Gastrocnemius medialis (tissue), 4 donors: ENCODE measurements around the gene MRPL45. TPM values are rescaled to one million over a fixed set of nuclear protein-coding genes. Genes with fewer than 3 reads are reported as not detected.

Source experiments
- ATAC-seq, 2 donors: fragments of 150-250 bp; one replicate each; pipeline ENCODE4 v1.9.1; 2016
- DNase-seq, 2 donors: peaks; one replicate each; pipeline ENCODE4 v3.0.0-alpha.2; 2019
- H3K27ac ChIP-seq, 4 donors: fragments of 200-600 bp; sonication (generic); 1 replicate in 1 of 4; 2 replicates in 3 of 4; pipeline ENCODE4 v1.5.1; 2016 to 2018; ENCODE audit warnings: mild to moderate bottlenecking in 2 of 4, moderate library complexity in 1 of 4
- H3K27me3 ChIP-seq, 3 donors: fragments of 200-600 bp; sonication (generic) in 2 of 3; 1 replicate in 1 of 3; 2 replicates in 2 of 3; pipeline versions ENCODE4 v1.5.1 to v1.6.0; 2016 to 2019; ENCODE audit warnings: mild to moderate bottlenecking in 1 of 3, moderate library complexity in 1 of 3
- H3K36me3 ChIP-seq, 2 donors: fragments of 200-600 bp; sonication (generic) in 1 of 2; one replicate each; pipeline ENCODE4 v1.5.1; 2017 to 2018
- H3K4me1 ChIP-seq, 2 donors: fragments of 200-600 bp; sonication (generic) in 1 of 2; one replicate each; pipeline ENCODE4 v1.5.1; 2016 to 2017; ENCODE audit warnings: mild to moderate bottlenecking in 2 of 2
- H3K4me3 ChIP-seq, 4 donors: fragments of 200-600 bp; sonication (generic) in 3 of 4; 1 replicate in 1 of 4; 2 replicates in 3 of 4; pipeline ENCODE4 v1.5.1; 2016 to 2019; ENCODE audit warnings: mild to moderate bottlenecking in 2 of 4
- H3K9me3 ChIP-seq, 3 donors: fragments of 200-600 bp; sonication (generic) in 2 of 3; 1 replicate in 1 of 3; 2 replicates in 2 of 3; pipeline ENCODE4 v1.5.1; 2016 to 2019
- CTCF ChIP-seq, 5 experiments: fragments of 450-650 bp in 3 of 5; fragments of 200-600 bp in 2 of 5; sonication (generic) in 2 of 5; IDR thresholded peaks in 4 of 5; conservative IDR thresholded peaks in 1 of 5; 1 replicate in 4 of 5; 2 replicates in 1 of 5; pipeline ENCODE4 v1.5.1; 2016 to 2019; ENCODE audit warnings: antibody characterized with exemption in 5 of 5, mild to moderate bottlenecking in 3 of 5, moderate library complexity in 3 of 5
- POLR2A ChIP-seq, 2 donors: fragments of 450-650 bp; IDR thresholded peaks; one replicate each; pipeline ENCODE4 v1.6.1; 2017; ENCODE audit warnings: antibody characterized with exemption in 2 of 2, mild to moderate bottlenecking in 2 of 2, moderate library complexity in 2 of 2
- in situ Hi-C, 4 donors: fragments of 200-750 bp; cut with MboI; loops; one replicate each; pipeline versions ENCODE4 v1.15.0 to v1.8.0; 2017; ENCODE audit warnings: low sequenced_read_pairs in 4 of 4
- intact Hi-C: fragments of 100-400 bp; cut with DNase I; formaldehyde crosslinking; loops from one replicate; pipeline ENCODE4 v1.15.1; 2023; ENCODE audit warnings: low total_unique reads
- total RNA-seq, 4 donors: library from RNA; depleted of rRNA; stranded (reverse); fragments of >200 nt; gene quantifications; one replicate each; pipeline versions ENCODE4 v1.1.0 to v1.2.3, GENCODE V29; 2016

Gene MRPL45
- total RNA-seq, 4 donors from 2014 or later: 48.3 to 64.6 (median 51.2) TPM

DNA sequence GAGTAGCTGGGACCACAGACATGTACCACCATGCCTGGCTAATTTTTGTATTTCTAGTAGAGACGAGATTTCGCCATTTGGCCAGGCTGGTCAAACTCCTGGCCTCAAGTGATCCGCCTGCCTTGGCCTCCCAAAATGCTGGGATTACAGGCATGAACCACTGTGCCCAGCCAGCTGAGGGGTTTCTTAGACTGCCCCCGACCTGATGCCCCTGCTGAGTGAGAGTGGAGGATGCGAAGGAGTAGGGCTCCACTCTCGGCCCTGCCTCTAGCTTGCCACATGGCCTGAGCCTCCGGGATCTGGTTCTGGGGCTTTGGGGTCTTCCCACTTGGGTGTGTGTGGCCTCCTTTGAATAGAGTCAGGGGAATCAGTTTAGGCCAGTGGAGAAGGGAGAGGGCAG is 35.8 kb downstream of the MRPL45 start:
- Histone ChIP-seq H3K27ac (no peak overlapping the region), H3K4me3 (no peak overlapping the region), H3K36me3 (no peaks in the 10 kb centered on the region), H3K27me3 (no peaks in the 10 kb centered on the region), H3K4me1 (no peaks in the 10 kb centered on the region), H3K9me3 (no peaks in the 10 kb centered on the region)
- in situ Hi-C loops: no loop called here
- intact Hi-C loops: no loop called here
- ATAC-seq: no peak
- DNase-seq: no peak
- TF ChIP-seq POLR2A (IDR thresholded peaks at IDR 0.05) (no peak), CTCF (IDR thresholded peaks at IDR 0.05 in 4 of 5, conservative IDR thresholded peaks at IDR 0.05 in 1 of 5) (no peak)

DNA sequence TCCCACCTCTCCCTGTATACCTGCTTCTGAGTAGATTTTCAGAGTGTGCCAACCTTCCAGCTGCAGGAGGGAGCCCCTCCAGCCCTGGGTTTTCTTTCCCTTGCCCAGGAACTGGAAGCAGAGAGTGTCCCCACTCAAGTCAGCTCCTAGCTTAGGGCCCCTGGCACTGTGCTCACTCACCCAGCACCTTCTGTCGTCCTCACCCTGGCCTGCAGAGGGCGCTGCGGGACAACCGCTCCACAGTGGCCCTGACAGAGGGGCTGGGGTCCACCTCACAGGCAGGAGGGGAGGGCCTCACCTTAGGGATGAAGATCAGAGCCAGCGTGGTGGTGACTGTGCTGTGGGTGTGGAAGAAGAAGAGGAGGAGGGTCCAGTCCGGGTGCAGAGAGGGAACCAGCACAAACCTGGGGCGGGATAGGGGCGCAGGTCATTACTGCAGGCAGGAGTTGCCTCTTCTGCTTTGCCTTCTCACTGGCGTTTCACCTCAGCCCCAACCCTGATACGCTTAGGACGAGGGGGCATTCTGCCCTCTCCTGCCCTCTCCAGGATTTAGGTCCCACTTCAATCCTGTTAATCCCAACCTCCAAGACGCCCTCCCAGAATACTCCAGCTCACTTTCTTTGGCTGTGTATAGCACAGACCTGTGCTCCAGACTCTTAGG is 36.8 kb downstream of the MRPL45 start:
- DNase-seq: no peak
- ATAC-seq: peak in 1 of 2 donors; percentile 24
- Histone ChIP-seq H3K27ac (no peak overlapping the region), H3K4me3 (no peak overlapping the region), H3K27me3 (no peaks in the 10 kb centered on the region), H3K9me3 (no peaks in the 10 kb centered on the region), H3K36me3 (no peaks in the 10 kb centered on the region), H3K4me1 (no peaks in the 10 kb centered on the region)
- TF ChIP-seq CTCF (IDR thresholded peaks at IDR 0.05 in 4 of 5, conservative IDR thresholded peaks at IDR 0.05 in 1 of 5): peak in 3 of 5 experiments; percentile 32 to 53 (median 43)
- no peak for TF ChIP-seq POLR2A (IDR thresholded peaks at IDR 0.05)
- intact Hi-C loops (no loop called here), in situ Hi-C loops (no loop called here)

GRCh38 chr17:38334480-38335364 is 37.8 kb downstream of the MRPL45 start:
- no peaks in the 10 kb centered on the region for H3K9me3 ChIP-seq
- H3K27me3 ChIP-seq: no peaks in the 10 kb centered on the region
- no peak overlapping the region for H3K27ac ChIP-seq
- H3K36me3 ChIP-seq: no peaks in the 10 kb centered on the region
- H3K4me1 ChIP-seq: no peaks in the 10 kb centered on the region
- TF ChIP-seq CTCF (IDR thresholded peaks at IDR 0.05 in 4 of 5, conservative IDR thresholded peaks at IDR 0.05 in 1 of 5): no peak
- no peak for TF ChIP-seq POLR2A (IDR thresholded peaks at IDR 0.05)
- ATAC-seq (no peak), DNase-seq (no peak)
- intact Hi-C loops (no loop called here), in situ Hi-C loops (no loop called here)
- no peak overlapping the region for H3K4me3 ChIP-seq

DNA sequence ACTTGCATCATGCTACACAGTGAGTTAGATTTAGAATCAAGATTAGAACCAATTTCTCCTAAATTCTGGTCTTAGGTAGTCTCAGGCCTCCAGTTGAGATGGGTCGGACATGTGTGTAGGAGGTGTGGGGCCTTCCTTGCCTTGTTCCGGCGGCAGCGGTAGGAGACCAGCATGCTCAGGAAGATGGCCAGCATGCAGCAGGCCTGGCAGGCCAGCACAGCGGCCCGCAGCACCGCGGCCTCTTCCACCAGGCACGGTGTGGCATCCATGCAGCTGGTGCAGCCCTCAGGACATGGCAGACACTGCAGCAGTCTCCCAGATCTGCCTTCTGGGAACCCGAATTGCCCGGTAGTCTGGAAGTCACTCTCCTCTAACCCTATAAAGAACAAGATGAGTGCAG is 39.9 kb downstream of the MRPL45 start:
- ATAC-seq (no peak), DNase-seq (no peak)
- Histone ChIP-seq H3K27ac (no peak overlapping the region), H3K4me1 (no peaks in the 10 kb centered on the region), H3K4me3 (no peak overlapping the region), H3K36me3 (no peaks in the 10 kb centered on the region), H3K9me3 (no peaks in the 10 kb centered on the region), H3K27me3 (no peaks in the 10 kb centered on the region)
- intact Hi-C loops (no loop called here), in situ Hi-C loops (no loop called here)
- TF ChIP-seq CTCF (IDR thresholded peaks at IDR 0.05 in 4 of 5, conservative IDR thresholded peaks at IDR 0.05 in 1 of 5): no peak
